OCI-LY1 (cell line): ENCODE data around the gene IL4R.
"Not testable (repeated sequence)": the region's sequence is repeated elsewhere in the genome, so short reads cannot be mapped to it uniquely, and the experiment has no call there.

Experiments used
- EZH2 ChIP-seq: fragments of 200-600 bp; sonication (generic), shearing (Covaris generic); IDR thresholded peaks from 2 replicates; pipeline ENCODE4 v1.8.0; 2017; ENCODE audit warnings: borderline replicate concordance, mixed run types, mild to moderate bottlenecking, antibody characterized with exemption, low read length, moderate library complexity, mixed read lengths
- TF ChIP-seq, protein P1 (sequence below): fragments of 200-600 bp; sonication (generic), shearing (Covaris generic); IDR thresholded peaks from 2 replicates; pipeline ENCODE4 v1.5.1; 2017; ENCODE audit warnings: mild to moderate bottlenecking, antibody characterized with exemption, low read length, moderate library complexity, mixed read lengths

DNA sequence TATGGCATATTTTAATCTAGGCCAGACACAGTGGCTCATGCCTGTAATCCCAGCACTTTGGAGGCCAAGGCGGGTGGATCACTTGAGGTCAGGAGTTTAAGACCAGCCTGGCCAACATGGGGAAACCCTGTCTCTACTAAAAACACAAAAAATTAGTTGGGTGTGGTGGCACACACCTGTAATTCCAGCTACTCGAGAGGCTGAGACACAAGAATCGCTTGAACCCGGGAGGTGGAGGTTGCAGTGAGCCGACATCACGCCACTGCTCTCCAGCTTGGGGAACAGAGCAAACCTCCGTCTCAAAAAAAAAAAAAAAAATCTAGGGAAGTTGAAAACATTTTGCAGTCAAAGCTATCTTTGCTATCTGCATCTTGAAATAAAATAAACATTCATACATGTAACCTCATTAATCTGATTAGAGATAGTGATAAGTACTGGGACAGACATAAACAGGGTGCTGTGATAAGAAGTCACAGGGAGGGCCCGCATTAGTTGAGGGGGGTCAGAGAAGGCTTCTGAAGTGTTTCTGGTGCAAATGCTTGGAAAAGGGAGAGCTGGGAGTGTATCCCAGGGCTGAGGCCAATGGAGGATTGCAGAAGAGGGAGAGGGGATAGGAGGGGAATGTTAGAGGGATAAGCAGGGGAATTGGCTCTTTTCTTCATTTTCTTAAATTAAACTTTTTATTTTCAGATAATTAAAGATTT is 15.8 kb downstream of the IL4R start:
- TF ChIP-seq, protein P1, sequence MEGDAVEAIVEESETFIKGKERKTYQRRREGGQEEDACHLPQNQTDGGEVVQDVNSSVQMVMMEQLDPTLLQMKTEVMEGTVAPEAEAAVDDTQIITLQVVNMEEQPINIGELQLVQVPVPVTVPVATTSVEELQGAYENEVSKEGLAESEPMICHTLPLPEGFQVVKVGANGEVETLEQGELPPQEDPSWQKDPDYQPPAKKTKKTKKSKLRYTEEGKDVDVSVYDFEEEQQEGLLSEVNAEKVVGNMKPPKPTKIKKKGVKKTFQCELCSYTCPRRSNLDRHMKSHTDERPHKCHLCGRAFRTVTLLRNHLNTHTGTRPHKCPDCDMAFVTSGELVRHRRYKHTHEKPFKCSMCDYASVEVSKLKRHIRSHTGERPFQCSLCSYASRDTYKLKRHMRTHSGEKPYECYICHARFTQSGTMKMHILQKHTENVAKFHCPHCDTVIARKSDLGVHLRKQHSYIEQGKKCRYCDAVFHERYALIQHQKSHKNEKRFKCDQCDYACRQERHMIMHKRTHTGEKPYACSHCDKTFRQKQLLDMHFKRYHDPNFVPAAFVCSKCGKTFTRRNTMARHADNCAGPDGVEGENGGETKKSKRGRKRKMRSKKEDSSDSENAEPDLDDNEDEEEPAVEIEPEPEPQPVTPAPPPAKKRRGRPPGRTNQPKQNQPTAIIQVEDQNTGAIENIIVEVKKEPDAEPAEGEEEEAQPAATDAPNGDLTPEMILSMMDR: not testable (repeated sequence)
- TF ChIP-seq EZH2: not testable (repeated sequence)
